COR-L47 (cell line): ENCODE data around the gene VEZF1.
A peak's percentile ranks its signal among the peaks of the same experiment; 100 is the strongest.

ENCODE experiments used
- DNase-seq: peaks from one replicate; lab custom pipeline; 2025; lab: John Stamatoyannopoulos, UW

Gene VEZF1

DNA sequence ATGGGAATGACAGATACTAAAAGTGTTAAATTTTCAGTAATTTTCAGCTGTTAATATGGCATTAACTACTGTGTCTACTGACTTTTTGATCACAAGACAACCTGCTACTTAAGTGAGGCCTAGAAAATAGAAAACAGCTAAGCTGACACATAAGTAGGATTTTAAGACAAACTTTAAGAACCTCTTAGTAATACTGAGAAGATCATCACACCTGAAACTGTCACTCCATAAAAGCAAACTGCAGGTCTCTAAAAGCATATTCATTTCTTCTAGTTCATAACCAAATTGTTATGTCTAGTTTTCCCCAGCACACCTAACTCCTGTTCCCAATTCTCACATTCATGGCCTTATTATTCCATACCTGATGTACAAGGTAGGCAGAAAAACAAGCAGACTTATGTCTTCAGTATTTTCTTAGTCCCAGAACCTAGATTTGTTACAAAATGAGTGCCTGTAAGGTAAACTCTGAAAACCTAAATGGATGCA, 11.0 kb upstream of the VEZF1 start:
- no peak for DNase-seq

DNA sequence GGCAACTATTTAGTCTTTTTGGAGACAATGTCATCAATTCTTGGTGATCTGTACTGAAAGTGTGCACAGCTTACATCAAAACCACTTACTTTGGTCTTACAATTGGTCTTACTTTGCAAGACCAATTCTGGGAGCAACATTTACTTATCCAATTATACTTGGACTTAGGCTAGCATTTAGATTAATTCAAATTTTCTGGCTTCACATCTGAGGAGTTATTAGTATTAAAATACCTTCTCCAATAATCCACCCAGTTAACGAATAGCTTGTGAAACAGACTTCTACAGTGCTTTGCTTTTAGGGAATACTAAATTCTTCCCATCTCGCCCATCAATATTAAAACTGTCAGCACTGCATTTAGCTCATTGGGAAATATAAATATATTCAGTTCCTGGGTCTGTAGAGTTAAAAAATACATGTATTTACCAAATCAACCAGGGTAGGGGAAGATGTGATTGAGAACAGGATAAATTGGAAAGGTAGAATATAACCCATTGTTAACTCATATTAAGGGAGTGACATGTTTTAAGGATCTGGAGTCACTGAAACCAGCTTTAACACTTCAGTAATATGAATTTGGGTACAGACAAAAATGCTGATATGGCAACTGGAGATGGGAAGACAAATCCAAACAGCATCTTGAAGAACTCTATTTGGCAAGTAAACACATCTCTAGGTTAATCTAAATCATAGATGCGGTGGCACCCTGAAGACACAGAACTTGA, 9.2 kb upstream of the VEZF1 start:
- DNase-seq, result no peak

DNA sequence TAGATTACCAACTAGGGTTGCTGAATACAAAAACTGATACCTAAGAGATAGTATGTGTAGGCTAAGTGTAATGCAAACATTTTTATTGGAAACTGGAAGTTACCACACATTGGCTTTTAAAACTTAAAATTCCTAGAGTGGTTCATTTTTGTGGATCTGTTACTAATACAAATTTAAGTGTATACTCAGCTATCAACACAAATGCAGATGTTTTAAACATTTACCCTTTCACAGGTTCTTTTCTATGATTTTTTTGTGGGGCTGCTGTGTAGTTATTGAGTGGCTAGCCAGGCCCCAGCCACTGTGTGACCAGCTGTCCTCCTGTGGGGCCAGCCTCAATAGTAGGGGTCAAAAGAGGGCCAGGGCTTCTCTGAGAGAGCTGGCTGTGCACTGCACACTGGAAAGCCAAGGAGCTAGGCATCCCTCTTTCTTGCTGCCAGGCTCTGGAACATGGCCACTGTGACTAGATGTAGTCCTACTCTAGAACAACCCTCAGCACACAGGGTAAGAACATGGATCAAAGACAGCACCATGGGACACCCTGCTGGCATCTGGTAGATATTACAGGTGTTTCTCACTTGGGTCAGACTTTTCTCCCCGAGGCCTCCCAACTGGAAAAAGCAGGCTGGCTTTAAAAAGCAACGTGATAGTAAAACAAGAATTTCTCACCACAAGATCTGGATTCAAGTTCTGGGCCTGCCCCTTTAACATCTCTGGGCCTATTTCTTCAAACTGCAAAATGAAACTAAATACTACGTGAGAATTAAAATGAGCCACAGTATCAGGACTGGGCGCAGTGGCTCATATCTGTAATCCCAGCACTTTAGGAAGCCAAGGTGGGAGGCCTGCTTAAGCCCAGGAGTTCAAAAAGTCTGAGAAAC, 7.3 kb upstream of the VEZF1 start:
- DNase-seq, result peak; percentile 68

DNA sequence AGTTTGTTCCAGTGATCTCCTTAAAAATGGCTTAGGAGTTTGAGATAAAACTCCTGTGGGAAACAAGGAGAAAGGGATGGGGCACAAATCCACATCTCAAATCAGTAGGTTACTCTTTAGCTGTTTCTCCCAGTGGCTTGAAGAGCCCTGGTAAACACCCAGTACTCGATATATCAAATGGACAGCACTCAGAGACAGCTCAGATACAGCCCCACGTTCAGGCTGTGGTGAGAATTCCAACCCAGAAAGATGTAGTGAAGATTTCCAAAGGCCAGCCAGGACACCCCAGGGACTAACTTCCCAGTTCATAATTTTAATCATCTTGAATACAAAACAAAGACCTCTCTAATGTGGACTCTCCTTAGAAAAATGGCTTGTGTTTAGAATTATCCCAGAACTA, 6.4 kb upstream of the VEZF1 start:
- DNase-seq, result no peak

DNA sequence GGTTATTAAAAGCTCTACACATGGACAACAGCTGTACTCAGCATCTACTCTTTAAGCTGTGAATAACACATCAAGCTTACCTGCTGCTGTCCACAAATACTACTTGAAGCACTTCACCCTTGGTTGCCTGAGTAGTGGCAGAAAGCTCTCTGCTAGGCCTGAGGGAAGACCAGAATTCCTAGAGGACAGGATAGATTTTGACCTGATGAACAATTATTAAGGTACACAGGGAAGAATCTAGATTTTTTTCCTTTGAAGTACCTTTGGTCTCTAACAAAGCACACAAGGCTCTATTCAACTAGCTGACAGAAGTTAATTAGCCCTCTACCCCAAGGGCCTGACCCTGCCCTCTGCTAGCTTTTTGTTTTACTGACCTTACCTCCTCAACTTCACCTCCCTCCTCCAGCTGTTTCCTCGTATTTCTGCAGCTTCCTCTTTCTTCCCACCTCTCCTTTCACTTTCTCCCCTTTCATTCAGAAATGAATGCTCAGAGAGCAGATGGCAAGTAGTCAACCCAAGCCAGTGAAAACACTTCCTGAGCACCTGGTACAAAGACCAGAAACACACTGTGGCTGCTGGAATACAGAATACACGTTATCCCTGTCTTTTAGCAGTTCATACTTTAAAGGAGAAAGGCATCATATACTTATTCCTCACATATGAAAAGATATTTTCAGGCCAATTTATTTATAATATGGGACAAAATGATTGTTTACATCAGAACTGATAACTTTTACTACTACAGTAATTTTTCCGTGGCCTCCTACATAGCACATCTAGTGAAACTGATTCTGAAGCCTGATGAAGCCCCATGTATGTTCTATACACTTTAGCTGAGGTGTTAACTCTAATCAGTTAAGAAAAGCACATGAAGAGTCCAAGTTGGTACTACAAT, 5.7 kb upstream of the VEZF1 start:
- DNase-seq, result no peak

DNA sequence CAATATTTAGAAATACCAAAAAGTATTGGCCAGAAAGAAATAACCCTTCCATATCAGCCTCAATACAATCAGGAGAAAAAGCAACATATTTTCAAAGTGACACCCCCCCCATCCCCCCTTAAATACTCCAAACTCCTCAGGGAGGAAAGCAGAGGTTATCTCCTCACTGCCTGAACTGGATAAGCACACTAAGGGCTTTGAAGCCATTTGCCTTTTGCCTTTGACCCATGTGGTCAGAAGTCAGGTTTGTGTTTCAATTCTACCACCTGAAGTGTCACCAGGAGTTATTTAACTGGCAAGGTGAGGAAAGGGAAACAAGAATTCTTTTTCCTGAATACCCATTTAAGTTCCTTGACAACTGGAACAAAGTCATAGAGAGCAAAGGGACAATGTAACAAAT, 3.5 kb upstream of the VEZF1 start:
- no peak for DNase-seq

DNA sequence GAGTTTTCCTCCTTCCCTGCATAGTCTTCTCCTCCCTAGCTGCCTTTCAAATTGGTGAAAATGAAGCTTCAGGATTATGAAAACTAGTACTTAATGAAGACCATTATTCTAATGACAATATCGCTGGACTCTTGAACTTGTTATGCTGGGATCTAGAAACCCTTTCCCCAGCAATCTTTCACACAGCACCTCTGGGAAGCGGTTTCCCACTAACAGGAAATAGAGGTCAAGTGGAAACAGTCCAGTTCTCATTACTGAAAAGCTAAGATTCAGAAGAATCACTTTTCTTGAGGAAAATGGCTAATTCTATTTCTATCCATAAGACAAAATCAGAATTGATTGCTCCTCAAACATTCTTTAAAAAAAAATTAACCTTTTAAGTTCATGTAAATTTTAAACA, 2.0 kb upstream of the VEZF1 start:
- no peak for DNase-seq

DNA sequence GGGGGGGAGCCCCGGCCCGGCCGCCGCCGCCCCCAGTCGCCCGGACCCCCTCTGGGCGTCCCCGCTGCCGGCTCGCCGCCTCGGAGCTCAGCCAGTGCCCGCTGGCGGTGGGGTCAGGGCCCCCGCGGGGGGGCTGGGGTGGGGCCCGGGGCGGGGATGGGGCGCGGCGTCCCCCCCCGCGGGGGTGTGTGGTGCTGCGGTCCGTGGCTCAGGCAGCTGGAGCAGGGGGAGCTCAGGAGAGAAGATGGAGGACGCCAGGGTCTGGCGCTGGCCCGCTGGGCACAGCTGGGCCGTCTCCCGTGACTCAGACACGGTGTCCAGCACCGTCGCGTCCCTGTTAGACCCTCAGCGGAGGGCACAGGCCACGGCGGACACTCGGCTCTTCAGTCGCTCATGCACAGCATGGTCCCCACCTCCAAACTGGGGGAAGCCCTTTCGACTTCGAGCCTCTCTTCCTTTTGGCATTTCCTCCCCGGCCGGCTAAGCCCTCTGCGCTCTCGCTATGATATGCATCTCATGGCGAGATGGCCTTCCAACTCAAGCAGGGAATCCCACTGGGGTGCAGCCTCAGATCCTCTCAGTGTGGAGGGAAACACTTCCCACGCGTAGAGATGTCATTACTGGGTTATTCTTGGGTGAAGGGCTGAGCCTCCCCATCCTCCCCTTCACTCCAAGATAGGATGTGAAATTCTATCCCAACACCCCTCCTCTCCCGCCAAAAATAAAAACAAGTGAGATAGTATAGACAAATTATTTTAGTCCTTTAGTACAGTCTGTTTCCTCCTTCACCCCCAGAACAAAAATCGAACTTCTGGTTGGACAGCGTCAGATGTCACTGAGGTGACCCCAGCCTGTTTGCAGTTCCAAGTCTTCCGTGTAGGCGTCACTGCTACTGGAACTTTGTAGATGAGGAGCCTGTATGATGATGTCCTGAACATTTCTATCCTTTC, 522 bp upstream of the VEZF1 start:
- peak; percentile 81 for DNase-seq

DNA sequence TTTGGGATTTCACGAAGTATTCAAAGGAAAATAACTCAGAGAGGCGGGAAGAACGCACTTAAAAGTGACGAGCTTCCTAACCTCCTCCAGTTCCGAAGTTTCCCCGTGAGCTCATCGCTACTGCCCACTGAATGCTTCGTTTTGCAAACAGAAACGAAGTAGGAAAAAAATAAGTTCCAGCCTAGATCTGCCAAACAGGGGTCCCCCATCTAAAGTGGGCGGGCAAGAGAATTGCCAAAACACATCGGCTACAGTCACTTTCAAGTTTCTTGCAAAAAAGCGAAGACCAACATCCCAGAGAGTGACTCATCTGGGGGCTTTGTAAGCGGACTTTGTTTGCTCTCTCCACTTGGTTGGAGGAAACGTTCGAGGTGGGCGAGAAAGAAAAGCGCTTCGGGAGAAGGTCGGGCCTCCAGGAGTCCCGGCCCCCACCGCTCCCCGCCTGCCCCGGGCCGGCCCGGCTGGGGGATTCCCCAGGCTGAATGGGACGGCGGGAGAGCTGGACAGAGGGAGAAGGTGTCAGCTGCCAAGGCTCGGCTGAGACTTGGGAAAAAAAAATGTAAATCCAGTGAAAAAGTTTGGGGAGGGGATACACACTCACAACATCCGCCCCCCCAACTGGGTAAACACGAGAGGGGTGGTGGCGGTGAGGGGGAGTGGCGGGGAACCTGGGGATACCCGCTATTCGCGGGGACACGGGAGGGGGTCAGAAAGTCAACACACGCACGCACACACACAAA, 1.0 kb downstream of the VEZF1 start:
- DNase-seq, result no peak

DNA sequence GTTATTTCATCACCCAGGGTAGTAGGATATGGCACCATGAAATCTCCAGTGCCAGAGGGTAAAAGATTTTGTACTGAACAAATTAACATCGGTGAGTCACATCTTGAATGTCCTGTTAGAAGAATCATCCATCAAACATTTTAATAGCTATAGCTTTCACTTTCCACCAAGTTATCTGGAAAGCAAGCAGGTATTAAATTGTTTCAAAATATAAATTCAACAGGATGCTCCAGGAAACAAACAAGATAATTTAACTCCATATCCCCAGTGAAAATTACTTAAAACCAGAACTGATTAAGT, 2.4 kb downstream of the VEZF1 start:
- no peak for DNase-seq

DNA sequence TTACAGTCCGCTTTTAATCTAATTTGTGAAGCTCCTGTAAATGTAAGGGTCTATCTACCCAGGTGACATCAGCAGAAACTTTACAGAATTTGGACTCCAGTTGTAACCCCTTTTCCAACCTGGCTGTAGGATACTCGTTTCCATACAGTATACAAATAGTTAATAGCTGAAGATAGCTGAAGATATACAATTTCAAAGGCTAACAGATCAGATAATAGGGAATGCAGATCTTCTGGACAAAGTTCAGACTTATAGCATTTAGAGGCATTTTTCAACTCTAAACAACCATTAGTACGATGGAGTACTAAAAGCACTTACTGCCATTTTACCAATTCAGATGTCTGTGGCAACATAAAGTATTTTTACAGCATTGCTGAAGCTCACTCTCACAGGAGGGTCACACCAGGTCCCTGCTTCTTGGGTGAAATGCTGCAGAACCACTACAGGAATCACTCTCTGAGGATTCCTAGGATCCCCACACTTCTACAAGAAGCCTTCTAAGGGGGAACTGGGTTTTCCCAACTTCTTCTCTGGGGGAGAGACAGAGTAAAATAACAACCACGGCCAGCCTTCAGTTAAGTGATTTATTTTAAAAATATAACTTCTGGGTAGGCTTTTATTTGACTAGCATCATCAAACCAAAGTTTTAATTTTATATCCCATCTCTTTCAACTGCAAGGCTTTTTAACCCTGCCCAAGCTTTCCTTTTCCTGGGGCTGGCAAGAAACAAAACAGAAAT, 2.9 kb downstream of the VEZF1 start:
- no peak for DNase-seq

DNA sequence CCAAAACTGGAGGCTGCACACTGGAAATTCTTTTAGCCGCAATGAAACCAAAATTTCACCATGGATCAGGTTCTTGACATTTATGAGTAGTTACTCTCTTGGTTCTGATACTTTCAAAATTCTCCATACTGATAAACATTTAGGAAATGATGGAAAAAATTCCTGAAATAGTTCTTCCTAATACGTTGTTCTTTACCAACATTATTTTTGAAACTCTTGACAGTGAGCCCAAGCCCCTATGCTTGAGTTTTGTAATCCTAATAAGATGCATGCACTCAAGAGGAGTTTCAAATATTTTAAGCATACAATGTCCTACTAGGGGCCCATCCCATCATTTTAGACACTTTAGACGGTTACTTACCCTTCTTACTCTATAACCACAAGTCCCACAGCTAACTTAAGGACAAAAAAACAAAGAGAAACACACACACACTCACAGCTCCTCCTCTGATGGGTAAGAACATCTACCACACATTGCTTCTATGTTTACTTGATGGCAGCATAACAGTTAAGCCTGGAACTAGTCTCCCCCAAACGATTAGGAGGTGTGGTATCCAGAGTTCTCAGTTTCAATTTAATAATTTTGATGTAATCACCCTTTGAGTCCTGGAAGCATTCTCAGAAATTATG, 3.7 kb downstream of the VEZF1 start:
- DNase-seq, result no peak

DNA sequence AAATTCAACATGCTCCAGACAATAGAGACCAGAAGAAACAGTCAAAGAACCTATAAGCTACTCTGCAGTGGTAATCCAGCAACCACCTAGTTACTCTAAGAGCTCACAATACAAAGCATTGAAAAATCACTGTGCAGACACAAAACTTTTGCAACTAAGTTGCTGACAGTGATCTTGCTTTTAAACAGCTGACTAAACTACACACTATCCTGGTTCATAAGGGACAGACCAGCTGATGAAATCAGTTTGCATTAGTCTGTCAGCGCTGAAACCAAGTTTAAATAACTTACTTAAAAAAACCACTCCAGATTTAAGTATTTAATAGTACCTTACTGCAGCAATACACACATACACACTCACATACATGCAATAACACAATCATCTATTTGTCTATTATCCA, 4.6 kb downstream of the VEZF1 start:
- DNase-seq, result no peak

DNA sequence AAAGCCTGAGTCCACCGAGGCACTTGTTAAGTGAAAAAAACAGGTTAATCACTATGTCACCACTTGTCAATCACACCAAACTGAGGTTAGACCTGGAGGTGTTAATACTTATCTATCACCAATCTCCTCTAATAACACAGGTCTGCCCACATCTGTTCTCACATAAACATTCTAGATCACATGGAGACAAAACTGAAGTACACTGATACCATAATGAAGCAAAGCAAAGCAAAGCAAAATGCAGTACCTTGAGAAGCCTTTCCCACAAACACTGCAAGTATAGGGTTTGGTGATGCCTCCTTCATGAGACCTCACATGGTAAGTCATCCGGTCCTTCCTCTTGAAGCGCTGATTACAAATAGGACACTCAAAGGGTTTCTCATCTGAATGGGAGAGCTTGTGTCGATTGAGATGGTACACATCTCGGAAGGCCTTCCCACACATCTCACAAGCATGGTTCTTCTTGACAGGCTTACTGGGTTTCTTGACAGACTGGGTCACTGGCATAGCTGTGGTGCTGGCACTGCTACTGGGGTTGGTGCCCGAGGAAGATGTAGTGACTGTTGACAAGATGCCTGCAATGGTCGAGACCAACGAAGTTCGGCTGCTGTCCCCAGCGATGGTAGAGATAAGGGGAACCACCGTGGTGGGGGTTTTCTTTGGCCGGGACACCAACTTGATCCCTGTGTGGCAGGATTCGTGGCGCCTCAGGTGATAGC, 5.4 kb downstream of the VEZF1 start:
- no peak for DNase-seq

DNA sequence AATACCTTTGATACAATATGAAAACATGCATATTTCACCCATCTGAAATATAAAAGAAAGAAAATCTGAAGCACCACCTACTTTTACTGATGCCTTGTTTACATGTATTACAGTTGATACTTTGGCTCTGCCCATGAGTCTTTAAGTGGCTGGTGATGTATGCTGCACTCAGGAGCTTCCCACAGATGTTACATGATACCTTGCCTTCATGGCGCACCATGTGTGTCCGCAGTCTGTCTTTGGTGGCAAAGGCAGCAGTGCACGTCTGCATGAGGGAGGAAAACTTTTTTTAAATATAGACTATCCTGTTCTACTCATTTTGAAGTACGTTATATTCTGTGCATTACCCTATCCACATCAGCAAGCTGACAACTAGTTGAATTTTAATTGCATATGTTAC, 7.5 kb downstream of the VEZF1 start:
- no peak for DNase-seq

DNA sequence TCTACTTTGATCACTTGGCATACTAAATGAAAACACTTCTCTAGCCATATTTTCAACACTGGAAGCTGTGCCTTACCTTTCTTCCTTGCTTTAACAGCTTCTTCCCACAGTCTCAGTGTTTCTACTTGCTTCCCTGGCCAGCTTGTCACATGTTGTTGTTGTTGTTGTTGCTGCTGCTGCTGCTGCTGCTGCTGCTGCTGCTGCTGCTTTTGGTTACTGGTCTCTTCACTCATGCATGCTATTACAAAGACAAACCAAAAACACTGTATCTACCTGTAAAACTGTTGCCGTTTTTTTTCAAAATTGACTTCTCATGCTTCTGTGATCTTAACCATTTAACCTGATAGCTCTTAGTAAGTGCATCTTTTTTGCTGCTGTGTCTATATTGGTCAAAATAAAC, 9.0 kb downstream of the VEZF1 start:
- no peak for DNase-seq

DNA sequence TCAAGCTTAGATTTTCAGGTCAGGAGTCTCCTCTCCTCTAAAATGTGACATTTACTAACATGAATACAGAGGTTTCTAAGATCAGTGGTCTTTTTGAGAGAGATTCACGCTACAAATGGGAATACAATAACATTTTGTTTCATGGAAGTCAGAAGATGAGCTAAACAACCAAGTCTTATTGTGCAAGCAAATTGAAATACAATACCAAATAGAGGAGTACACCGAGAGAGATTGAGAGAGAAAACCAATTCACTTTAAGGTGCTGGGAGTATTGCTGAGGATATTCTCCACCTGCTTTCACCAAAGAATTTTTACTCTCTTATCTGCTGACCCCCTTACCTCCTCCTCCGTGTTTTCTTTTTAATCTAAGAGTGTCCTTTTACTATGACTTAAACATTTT, 11.5 kb downstream of the VEZF1 start:
- DNase-seq, result no peak

DNA sequence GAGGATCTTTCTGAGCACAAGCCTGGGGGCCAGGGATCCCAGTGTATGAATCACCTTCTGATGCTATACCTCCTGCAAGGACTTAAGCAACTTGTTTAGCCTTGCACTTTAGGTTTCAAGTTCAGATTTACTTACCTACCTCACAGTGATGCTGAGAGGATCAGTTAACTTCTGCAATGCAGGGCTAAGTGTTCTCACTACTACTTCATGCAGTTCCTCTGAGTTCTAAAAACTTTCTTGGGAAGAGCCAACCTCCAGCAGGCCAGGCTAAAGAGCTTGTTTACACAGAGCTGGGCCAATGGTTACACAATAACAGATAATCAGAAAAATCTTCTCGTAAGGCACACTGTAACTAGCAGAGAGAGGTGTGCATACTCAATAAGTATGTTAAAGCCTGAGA, 13.0 kb downstream of the VEZF1 start:
- no peak for DNase-seq
